Measurements from ENCODE around the gene FFAR1. TPM values are rescaled to one million over a fixed set of nuclear protein-coding genes. Genes with fewer than 3 reads are reported as not detected.

FFAR1 gene
- total RNA-seq, 2 experiments from 2014 or later = not detected

GRCh38 chr19:35318679-35319448, 28.8 kb upstream of the FFAR1 start:
- no peaks in the 10 kb centered on the region for H3K9me3 Mint-ChIP-seq (ENCODE audit: insufficient read depth)

GRCh38 chr19:35320065-35320713, 27.5 kb upstream of the FFAR1 start:
- DNase-seq = no peak
- H3K4me1 Mint-ChIP-seq (ENCODE audit: low read depth) = peaks cover 8% of the 10 kb centered on the region
- H3K27me3 Mint-ChIP-seq (ENCODE audit: low read depth) = peaks cover 9% of the 10 kb centered on the region
- no peaks in the 10 kb centered on the region for H3K9me3 Mint-ChIP-seq (ENCODE audit: insufficient read depth)
- CTCF ChIA-PET = no interaction called here
- POLR2A ChIA-PET = no interaction called here
- ATAC-seq = no peak
- no peak overlapping the region for H3K4me3 Mint-ChIP-seq
- no peaks in the 10 kb centered on the region for H3K36me3 Mint-ChIP-seq (ENCODE audit: low read depth)
- H3K27ac Mint-ChIP-seq = no peak overlapping the region

More at GRCh38 chr19:35318679-35319448, 28.8 kb upstream of the FFAR1 start:
- ATAC-seq (no peak), DNase-seq (no peak)
- H3K4me3 Mint-ChIP-seq = no peak overlapping the region
- peaks cover 8% of the 10 kb centered on the region for H3K4me1 Mint-ChIP-seq (ENCODE audit: low read depth)
- CTCF ChIA-PET = no interaction called here
- POLR2A ChIA-PET = no interaction called here
- H3K27me3 Mint-ChIP-seq (ENCODE audit: low read depth) = peaks cover 5% of the 10 kb centered on the region
- H3K27ac Mint-ChIP-seq = no peak overlapping the region
- no peaks in the 10 kb centered on the region for H3K36me3 Mint-ChIP-seq (ENCODE audit: low read depth)

- peaks cover 15% of the 10 kb centered on the region for H3K27me3 Mint-ChIP-seq (ENCODE audit: low read depth)
- no peak overlapping the region for H3K27ac Mint-ChIP-seq
- ATAC-seq (no peak), DNase-seq (no peak)
- no peaks in the 10 kb centered on the region for H3K9me3 Mint-ChIP-seq (ENCODE audit: insufficient read depth)
- ChIA-PET POLR2A (no interaction called here), CTCF (no interaction called here)
- H3K4me1 Mint-ChIP-seq (ENCODE audit: low read depth) = peaks cover 8% of the 10 kb centered on the region
- H3K4me3 Mint-ChIP-seq = no peak overlapping the region
- no peaks in the 10 kb centered on the region for H3K36me3 Mint-ChIP-seq (ENCODE audit: low read depth)
Observed at GRCh38 chr19:35321291-35321690, 26.4 kb upstream of the FFAR1 start.

- POLR2A ChIA-PET = no interaction called here
- CTCF ChIA-PET = no interaction called here
- Mint-ChIP-seq H3K4me1 (ENCODE audit: low read depth) (peaks cover 8% of the 10 kb centered on the region), H3K36me3 (ENCODE audit: low read depth) (no peaks in the 10 kb centered on the region), H3K9me3 (ENCODE audit: insufficient read depth) (no peaks in the 10 kb centered on the region), H3K27me3 (ENCODE audit: low read depth) (peaks cover 15% of the 10 kb centered on the region), H3K27ac (no peak overlapping the region), H3K4me3 (no peak overlapping the region)
- ATAC-seq (no peak), DNase-seq (no peak)
Observed at GRCh38 chr19:35322014-35322413, 25.7 kb upstream of the FFAR1 start.

- CTCF ChIA-PET = interaction anchor here (1.3 kb wide), 1 partner anchor 167 kb away, joined by 5 read pairs; no protein-coding TSS in a partner anchor
- H3K27ac Mint-ChIP-seq = no peak overlapping the region
- H3K9me3 Mint-ChIP-seq (ENCODE audit: insufficient read depth) = no peaks in the 10 kb centered on the region
- peaks cover 12% of the 10 kb centered on the region for H3K4me1 Mint-ChIP-seq (ENCODE audit: low read depth)
- no peak for ATAC-seq
- H3K4me3 Mint-ChIP-seq = no peak overlapping the region
- POLR2A ChIA-PET = no interaction called here
- DNase-seq = no peak
- H3K36me3 Mint-ChIP-seq (ENCODE audit: low read depth) = no peaks in the 10 kb centered on the region
- peaks cover 9% of the 10 kb centered on the region for H3K27me3 Mint-ChIP-seq (ENCODE audit: low read depth)
Observed at GRCh38 chr19:35327642-35328041, 20.1 kb upstream of the FFAR1 start.

- ATAC-seq = no peak
- no peaks in the 10 kb centered on the region for H3K9me3 Mint-ChIP-seq (ENCODE audit: insufficient read depth)
- ChIA-PET POLR2A (no interaction called here), CTCF (no interaction called here)
- H3K27ac Mint-ChIP-seq = no peak within 1 kb of the TSS
- no peak within 1 kb of the TSS for H3K4me3 Mint-ChIP-seq
- H3K4me1 Mint-ChIP-seq (ENCODE audit: low read depth) = peaks cover 21% of the 10 kb centered on the region
- no peak for DNase-seq
- H3K27me3 Mint-ChIP-seq (ENCODE audit: low read depth) = peaks cover 9% of the 10 kb centered on the region
- no peaks in the 10 kb centered on the region for H3K36me3 Mint-ChIP-seq (ENCODE audit: low read depth)
Observed at GRCh38 chr19:35328851-35329285, 18.8 kb upstream of the FFAR1 start, which contains the start of gene CD22. Gene CD22, plus strand, starts transcription at chr19:35329187. Its CDS starts 2,854 bp downstream, at chr19:35332041.

GRCh38 chr19:35329323-35329722, 18.4 kb upstream of the FFAR1 start:
- POLR2A ChIA-PET = no interaction called here
- no peak for ATAC-seq
- H3K27me3 Mint-ChIP-seq (ENCODE audit: low read depth) = peaks cover 9% of the 10 kb centered on the region
- peaks cover 21% of the 10 kb centered on the region for H3K4me1 Mint-ChIP-seq (ENCODE audit: low read depth)
- no peak overlapping the region for H3K27ac Mint-ChIP-seq
- DNase-seq = no peak
- CTCF ChIA-PET = no interaction called here
- no peak overlapping the region for H3K4me3 Mint-ChIP-seq
- H3K9me3 Mint-ChIP-seq (ENCODE audit: insufficient read depth) = no peaks in the 10 kb centered on the region
- H3K36me3 Mint-ChIP-seq (ENCODE audit: low read depth) = no peaks in the 10 kb centered on the region

GRCh38 chr19:35330475-35330874, 17.2 kb upstream of the FFAR1 start:
- peaks cover 5% of the 10 kb centered on the region for H3K27me3 Mint-ChIP-seq (ENCODE audit: low read depth)
- H3K9me3 Mint-ChIP-seq (ENCODE audit: insufficient read depth) = no peaks in the 10 kb centered on the region
- DNase-seq (no peak), ATAC-seq (no peak)
- no peak overlapping the region for H3K4me3 Mint-ChIP-seq
- POLR2A ChIA-PET = no interaction called here
- CTCF ChIA-PET = no interaction called here
- H3K4me1 Mint-ChIP-seq (ENCODE audit: low read depth) = peaks cover 21% of the 10 kb centered on the region
- no peak overlapping the region for H3K27ac Mint-ChIP-seq
- no peaks in the 10 kb centered on the region for H3K36me3 Mint-ChIP-seq (ENCODE audit: low read depth)

- H3K27ac Mint-ChIP-seq = no peak overlapping the region
- ATAC-seq (no peak), DNase-seq (no peak)
- H3K9me3 Mint-ChIP-seq (ENCODE audit: insufficient read depth) = no peaks in the 10 kb centered on the region
- CTCF ChIA-PET = interaction anchor here (1.2 to 1.7 kb wide), 2 partner anchors 51 to 137 kb away, joined by 3 to 8 read pairs; no protein-coding TSS in a partner anchor
- H3K4me3 Mint-ChIP-seq = no peak overlapping the region
- no peaks in the 10 kb centered on the region for H3K36me3 Mint-ChIP-seq (ENCODE audit: low read depth)
- no peaks in the 10 kb centered on the region for H3K27me3 Mint-ChIP-seq (ENCODE audit: low read depth)
- H3K4me1 Mint-ChIP-seq (ENCODE audit: low read depth) = peaks cover 21% of the 10 kb centered on the region
- POLR2A ChIA-PET = no interaction called here
Observed at GRCh38 chr19:35331551-35332214, 16.0 kb upstream of the FFAR1 start.

GRCh38 chr19:35332817-35333216, 14.9 kb upstream of the FFAR1 start:
- no peak overlapping the region for H3K4me3 Mint-ChIP-seq

GRCh38 chr19:35334144-35334753, 13.5 kb upstream of the FFAR1 start:
- ChIA-PET POLR2A (no interaction called here), CTCF (interaction anchor here (0.6 to 1.8 kb wide), 5 partner anchors 11 to 161 kb away, joined by 3 to 4 read pairs (median 3); no protein-coding TSS in a partner anchor)
- Mint-ChIP-seq H3K4me3 (no peak overlapping the region), H3K9me3 (ENCODE audit: insufficient read depth) (no peaks in the 10 kb centered on the region), H3K27ac (no peak overlapping the region), H3K27me3 (ENCODE audit: low read depth) (no peaks in the 10 kb centered on the region), H3K4me1 (ENCODE audit: low read depth) (peaks cover 15% of the 10 kb centered on the region), H3K36me3 (ENCODE audit: low read depth) (no peaks in the 10 kb centered on the region)
- no peak for DNase-seq
- ATAC-seq = no peak

More at GRCh38 chr19:35332817-35333216, 14.9 kb upstream of the FFAR1 start:
- Mint-ChIP-seq H3K4me1 (ENCODE audit: low read depth) (peaks cover 24% of the 10 kb centered on the region), H3K27me3 (ENCODE audit: low read depth) (no peaks in the 10 kb centered on the region), H3K27ac (peak overlapping the region; percentile 31), H3K36me3 (ENCODE audit: low read depth) (no peaks in the 10 kb centered on the region), H3K9me3 (ENCODE audit: insufficient read depth) (no peaks in the 10 kb centered on the region)
- DNase-seq (peak; percentile 54), ATAC-seq (peak; percentile 83)
- ChIA-PET POLR2A (no interaction called here), CTCF (interaction anchor here (0.7 to 1.8 kb wide), 9 partner anchors 9 to 266 kb away, joined by 3 to 8 read pairs (median 4); partner anchors contain the start of gene FFAR1)

All from activated CD8-positive, alpha-beta T cell treated with anti-CD3 and anti-CD28 coated beads, Interleukin-2, amount 10 ng/mL, durations not matched to agents 7 days and 5 days (primary cell).